Central memory CD8-positive, alpha-beta T cell (primary cell): ENCODE data around the gene SRSF9.
A peak's percentile ranks its signal among the peaks of the same experiment; 100 is the strongest.
"Not testable (repeated sequence)": the region's sequence is repeated elsewhere in the genome, so short reads cannot be mapped to it uniquely, and the experiment has no call there.

Experiments used
- ATAC-seq: fragments of 150-1000 bp; cut with Tn5 transposase; replicated peaks from 2 replicates; pipeline ENCODE4 v1.10.0; 2022; ENCODE audit warnings: mild to moderate bottlenecking, moderate FRiP score, moderate number of reproducible peaks; ENCODE audit not compliant: poor library complexity, severe bottlenecking; ENCODE audit errors: extremely low read depth
- DNase-seq, 2 donors: peaks; one replicate each; pipeline ENCODE4 v3.0.0; 2021; ENCODE audit warnings: low spot score in 2 of 2
- H3K27ac Mint-ChIP-seq: one replicate; pipeline ENCODE4 v1.8.0; 2022; ENCODE audit warnings: low read depth, mild to moderate bottlenecking, moderate library complexity, mixed read lengths
- H3K27me3 Mint-ChIP-seq: one replicate; pipeline ENCODE4 v1.8.0; 2022; ENCODE audit warnings: mixed read lengths
- H3K36me3 Mint-ChIP-seq: one replicate; pipeline ENCODE4 v1.8.0; 2022; ENCODE audit warnings: mild to moderate bottlenecking, moderate library complexity, mixed read lengths; ENCODE audit not compliant: insufficient read depth
- H3K4me1 Mint-ChIP-seq: one replicate; pipeline ENCODE4 v1.8.0; 2022; ENCODE audit warnings: mixed read lengths
- H3K4me3 Mint-ChIP-seq: one replicate; pipeline ENCODE4 v1.8.0; 2022; ENCODE audit warnings: mild to moderate bottlenecking, moderate library complexity, mixed read lengths
- H3K9me3 Mint-ChIP-seq: one replicate; pipeline ENCODE4 v1.8.0; 2022; ENCODE audit warnings: mixed read lengths

Gene SRSF9

DNA sequence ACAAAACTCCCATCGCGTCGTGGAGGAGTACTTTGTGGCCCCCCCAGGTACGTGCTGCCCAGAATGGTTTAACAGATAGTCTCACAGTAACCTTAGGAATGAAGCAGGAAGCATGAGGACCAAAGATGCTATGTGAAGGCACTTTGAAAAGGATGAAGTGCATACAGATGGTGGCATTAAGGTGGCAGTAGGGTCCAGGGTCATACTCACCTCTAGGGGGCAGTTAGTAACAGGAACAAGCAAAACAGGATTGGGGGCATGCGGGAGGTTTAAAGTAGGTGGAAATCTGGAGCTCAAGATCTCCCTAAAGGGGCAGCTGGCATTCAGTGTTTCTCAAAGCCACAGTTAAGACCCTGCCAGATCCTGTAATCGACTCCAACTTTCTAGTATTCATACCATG is 12.4 kb downstream of the SRSF9 start:
- peaks cover 63% of the 10 kb centered on the region for H3K36me3 Mint-ChIP-seq
- no peak for ATAC-seq

DNA sequence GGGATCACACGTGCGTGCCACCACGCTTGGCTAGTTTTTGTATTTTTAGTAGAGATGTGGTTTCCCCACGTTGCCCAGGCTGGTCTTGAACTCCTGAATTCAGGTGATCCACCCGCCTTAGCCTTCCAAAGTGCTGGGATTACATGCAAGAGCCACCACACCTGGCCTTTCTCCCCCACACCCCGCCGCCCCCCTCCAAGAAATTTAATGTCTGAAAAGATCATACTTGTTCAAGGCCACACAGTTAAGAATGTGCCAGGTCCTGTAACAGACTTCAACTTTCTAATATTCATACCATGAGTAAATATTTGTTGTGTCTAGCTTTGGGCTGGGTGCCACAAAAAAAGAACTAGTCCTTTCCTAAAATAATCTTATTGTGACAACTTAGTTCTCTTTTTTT is 14.2 kb downstream of the SRSF9 start:
- no peak for ATAC-seq
- Mint-ChIP-seq H3K4me3 (no peak overlapping the region), H3K27me3 (no peaks in the 10 kb centered on the region), H3K9me3 (no peaks in the 10 kb centered on the region), H3K36me3 (peaks cover 55% of the 10 kb centered on the region), H3K27ac (no peak overlapping the region), H3K4me1 (no peaks in the 10 kb centered on the region)
- DNase-seq: no peak

More for the DNA sequence above, 12.4 kb downstream of the SRSF9 start:
- Mint-ChIP-seq H3K27me3 (no peaks in the 10 kb centered on the region), H3K4me1 (no peaks in the 10 kb centered on the region), H3K4me3 (no peak overlapping the region), H3K27ac (no peak overlapping the region), H3K9me3 (no peaks in the 10 kb centered on the region)
- no peak for DNase-seq

DNA sequence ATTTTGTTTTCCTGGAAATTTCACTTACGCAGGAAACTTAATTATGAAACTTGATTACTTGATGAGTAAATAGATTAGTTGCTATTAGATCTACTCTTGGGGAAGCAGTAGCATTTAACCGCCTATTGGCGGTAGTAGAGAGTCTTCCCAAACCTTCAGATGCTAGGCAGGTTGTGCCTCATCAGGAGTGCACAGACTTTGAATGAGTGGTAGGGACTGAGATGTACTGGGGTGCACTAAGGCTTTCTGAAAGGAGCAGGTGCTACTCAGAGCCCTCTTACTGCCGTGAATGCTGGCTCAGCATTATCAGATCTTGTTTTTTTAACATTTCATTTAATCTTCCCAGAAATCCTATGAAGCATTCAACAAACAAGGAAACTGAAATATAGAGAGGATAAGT is 15.6 kb downstream of the SRSF9 start:
- DNase-seq (no peak), ATAC-seq (peak; percentile 93)
- no peaks in the 10 kb centered on the region for H3K4me1 Mint-ChIP-seq
- H3K27me3 Mint-ChIP-seq: no peaks in the 10 kb centered on the region
- no peak overlapping the region for H3K27ac Mint-ChIP-seq
- H3K9me3 Mint-ChIP-seq: no peaks in the 10 kb centered on the region
- H3K4me3 Mint-ChIP-seq: no peak overlapping the region
- peaks cover 47% of the 10 kb centered on the region for H3K36me3 Mint-ChIP-seq

DNA sequence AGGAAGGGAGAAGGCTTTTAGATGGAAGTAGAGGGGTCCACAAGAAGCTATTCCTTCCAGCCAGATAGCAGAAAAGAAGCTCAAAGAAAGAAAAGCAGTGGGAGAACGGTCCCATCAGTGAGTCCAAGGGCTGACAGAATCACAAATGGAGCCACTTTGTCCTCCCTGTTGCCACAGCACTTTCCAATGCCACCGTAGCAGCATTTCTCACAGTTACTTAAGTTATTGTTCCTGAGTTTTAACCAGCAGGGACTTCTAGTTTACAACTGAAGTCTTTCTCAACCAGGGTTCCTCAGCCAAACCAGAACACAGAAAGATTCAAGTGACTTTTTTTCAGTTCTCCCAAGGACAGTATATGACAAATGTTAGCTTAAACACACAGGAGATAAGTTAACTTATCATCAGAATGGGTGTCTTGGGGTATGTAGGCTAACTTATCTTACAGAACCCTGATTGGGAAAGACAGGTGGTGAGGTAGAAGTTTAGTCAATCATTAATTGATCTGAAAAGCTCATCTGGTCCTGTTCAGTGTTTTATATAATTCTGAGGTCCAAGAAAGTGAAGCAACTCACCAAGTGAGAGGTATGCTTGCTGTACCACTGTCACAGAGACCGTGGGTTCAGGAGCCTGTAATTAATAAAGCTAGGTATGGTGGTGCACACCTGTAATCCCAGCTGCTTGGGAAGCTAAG is 16.3 kb downstream of the SRSF9 start:
- H3K4me1 Mint-ChIP-seq: no peaks in the 10 kb centered on the region
- no peaks in the 10 kb centered on the region for H3K27me3 Mint-ChIP-seq
- H3K36me3 Mint-ChIP-seq: peaks cover 41% of the 10 kb centered on the region
- DNase-seq (no peak), ATAC-seq (no peak)
- no peak overlapping the region for H3K27ac Mint-ChIP-seq
- H3K4me3 Mint-ChIP-seq: no peak overlapping the region
- H3K9me3 Mint-ChIP-seq: no peaks in the 10 kb centered on the region

DNA sequence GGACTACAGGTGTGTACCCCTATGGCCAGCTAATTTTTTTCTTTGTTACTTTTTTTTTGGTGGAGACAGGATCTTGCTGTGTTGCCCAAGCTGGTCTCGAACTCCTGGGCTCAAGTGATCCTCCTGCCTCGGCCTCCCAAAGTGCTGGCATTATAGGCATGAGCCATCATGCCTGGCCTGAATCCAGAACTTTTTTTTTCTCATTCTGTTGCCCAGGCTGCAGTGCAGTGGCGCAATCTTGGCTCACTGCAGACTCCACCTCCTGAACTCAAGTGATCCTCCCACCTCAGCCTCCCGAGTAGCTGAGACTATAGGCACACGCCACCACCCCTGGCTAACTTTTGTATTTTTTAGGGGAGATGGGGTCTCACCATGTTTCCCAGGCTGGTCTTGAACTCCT is 17.0 kb downstream of the SRSF9 start:
- not testable (repeated sequence) for H3K27me3 Mint-ChIP-seq, H3K9me3 Mint-ChIP-seq, DNase-seq, H3K4me1 Mint-ChIP-seq, ATAC-seq, H3K27ac Mint-ChIP-seq, H3K4me3 Mint-ChIP-seq
- H3K36me3 Mint-ChIP-seq: peaks cover 36% of the 10 kb centered on the region

DNA sequence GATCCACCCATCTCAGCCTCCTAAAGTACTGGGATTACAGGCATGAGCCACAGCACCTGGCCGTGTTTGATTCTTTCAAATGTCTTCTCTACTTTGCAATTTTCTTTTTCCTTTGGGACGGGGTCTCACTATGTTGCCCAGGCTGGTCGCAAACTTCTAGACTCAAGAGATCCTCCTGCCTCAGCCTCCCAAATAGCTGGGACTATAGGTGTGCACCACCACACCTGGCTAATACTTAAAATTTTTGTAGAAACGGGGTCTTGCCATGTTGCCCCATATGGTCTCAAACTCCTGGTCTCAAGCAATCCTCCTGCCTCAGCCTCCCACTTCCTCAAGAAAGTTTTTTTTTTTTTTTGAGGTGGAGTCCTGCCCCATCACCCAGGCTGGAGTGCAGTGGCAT is 21.6 kb downstream of the SRSF9 start:
- DNase-seq (no peak), ATAC-seq (no peak)
- peak overlapping the region; percentile 97 for H3K4me3 Mint-ChIP-seq
- H3K27ac Mint-ChIP-seq: peak overlapping the region; percentile 98
- peaks cover 22% of the 10 kb centered on the region for H3K4me1 Mint-ChIP-seq
- peaks cover 39% of the 10 kb centered on the region for H3K36me3 Mint-ChIP-seq
- H3K9me3 Mint-ChIP-seq: no peaks in the 10 kb centered on the region
- no peaks in the 10 kb centered on the region for H3K27me3 Mint-ChIP-seq

DNA sequence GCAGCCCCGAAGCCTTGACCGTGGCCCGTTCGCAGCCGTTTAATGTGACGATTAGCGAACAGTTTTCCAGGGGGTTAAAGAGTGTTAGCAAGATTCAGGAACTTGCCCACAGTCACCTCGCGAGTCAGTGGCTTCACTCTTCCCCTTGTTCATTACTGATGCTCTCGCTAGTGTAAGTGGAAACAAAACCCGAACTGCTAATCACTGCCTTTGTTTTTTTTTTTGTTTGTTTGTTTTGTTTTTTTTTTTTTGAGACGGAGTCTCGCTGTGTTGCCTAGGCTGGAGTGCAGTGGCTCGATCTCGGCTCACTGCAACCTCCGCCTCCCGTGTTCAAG is 22.7 kb downstream of the SRSF9 start:
- DNase-seq, H3K27me3 Mint-ChIP-seq, H3K9me3 Mint-ChIP-seq: not testable (repeated sequence)
- Mint-ChIP-seq H3K4me1 (peaks cover 22% of the 10 kb centered on the region), H3K4me3 (peak overlapping the region; percentile 97), H3K36me3 (peaks cover 43% of the 10 kb centered on the region), H3K27ac (peak overlapping the region; percentile 98)
- peak; percentile 30 for ATAC-seq

DNA sequence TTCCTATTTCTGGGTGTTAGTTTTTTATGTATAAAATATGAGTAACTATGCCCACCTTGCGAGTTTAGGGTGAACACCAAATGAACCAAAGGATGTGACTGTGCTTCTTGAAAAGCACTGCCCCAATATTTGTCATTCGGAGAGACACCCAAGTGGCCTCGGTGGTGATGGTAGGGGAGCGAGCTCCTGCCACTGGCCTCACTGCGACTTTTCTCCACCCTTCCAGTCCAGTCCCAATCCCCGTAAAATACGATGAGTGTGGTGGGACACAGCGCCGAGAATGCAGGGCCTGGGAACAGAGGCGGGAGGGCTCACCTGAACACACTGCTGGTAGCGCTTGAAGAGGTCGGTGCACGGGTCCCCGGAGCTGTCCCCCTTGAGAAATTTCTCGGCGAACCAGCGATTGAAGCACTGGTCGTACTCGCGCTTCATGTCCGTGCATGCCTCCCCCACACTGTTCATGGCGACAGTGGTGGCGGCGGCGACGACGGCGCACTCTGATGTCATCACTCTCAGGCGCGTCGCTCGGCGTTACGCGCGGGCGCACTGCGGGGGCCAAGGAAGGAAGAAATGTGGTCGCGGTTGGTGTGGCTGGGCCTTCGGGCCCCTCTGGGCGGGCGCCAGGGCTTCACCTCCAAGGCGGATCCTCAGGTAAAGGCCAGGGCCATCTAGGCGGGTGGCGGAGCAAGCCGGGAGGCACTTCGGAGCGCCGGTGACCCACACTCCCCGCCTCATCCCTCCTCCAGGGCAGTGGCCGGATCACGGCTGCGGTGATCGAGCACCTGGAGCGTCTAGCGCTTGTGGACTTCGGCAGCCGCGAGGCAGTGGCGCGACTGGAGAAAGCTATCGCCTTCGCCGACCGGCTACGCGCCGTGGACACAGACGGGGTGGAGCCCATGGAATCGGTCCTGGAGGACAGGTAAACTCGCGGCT is 23.4 kb downstream of the SRSF9 start, which contains the start of the genes GATC and TRIAP1:
TSS of gene GATC (plus strand) at position 534 of the 933 bp plus-strand sequence. CDS start at position 571, 37 bp downstream.
TSS of gene TRIAP1 (minus strand) at position 474 of the 933 bp plus-strand sequence. CDS start at position 462, 12 bp downstream.
- Mint-ChIP-seq H3K36me3 (peaks cover 47% of the 10 kb centered on the region), H3K4me1 (peaks cover 22% of the 10 kb centered on the region)
- DNase-seq: peak; percentile 80 to 84

DNA sequence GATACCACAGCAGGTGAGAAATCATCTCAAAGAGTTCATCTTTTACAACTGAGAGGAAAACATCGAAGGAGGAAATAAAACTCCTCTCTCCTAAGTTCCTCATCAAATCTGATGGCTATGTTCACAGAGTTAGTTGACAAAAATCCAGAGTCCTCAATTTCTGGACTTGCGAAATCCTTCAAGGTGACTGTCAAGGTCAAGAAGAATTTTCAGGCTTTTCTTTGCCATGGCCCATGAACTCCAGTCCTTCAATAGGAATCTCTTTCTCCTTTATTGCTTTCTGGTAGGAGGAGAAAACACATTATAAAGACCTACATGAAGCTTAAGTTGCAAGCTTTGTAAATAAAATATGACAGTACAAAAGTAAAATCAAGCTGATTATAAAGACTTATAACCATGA is 24.9 kb downstream of the SRSF9 start:
- no peak for DNase-seq
- Mint-ChIP-seq H3K36me3 (peaks cover 41% of the 10 kb centered on the region), H3K4me1 (peaks cover 30% of the 10 kb centered on the region), H3K27me3 (no peaks in the 10 kb centered on the region), H3K4me3 (peak overlapping the region; percentile 97), H3K27ac (peak overlapping the region; percentile 32), H3K9me3 (no peaks in the 10 kb centered on the region)
- ATAC-seq: no peak

More for the DNA sequence above, 23.4 kb downstream of the SRSF9 start, which contains the start of the genes GATC and TRIAP1:
- H3K4me3 Mint-ChIP-seq: peak within 1 kb of the TSS; percentile 97
- no peaks in the 10 kb centered on the region for H3K27me3 Mint-ChIP-seq
- H3K9me3 Mint-ChIP-seq: no peaks in the 10 kb centered on the region
- H3K27ac Mint-ChIP-seq: peak within 1 kb of the TSS; percentile 98
- ATAC-seq: peak; percentile 96

DNA sequence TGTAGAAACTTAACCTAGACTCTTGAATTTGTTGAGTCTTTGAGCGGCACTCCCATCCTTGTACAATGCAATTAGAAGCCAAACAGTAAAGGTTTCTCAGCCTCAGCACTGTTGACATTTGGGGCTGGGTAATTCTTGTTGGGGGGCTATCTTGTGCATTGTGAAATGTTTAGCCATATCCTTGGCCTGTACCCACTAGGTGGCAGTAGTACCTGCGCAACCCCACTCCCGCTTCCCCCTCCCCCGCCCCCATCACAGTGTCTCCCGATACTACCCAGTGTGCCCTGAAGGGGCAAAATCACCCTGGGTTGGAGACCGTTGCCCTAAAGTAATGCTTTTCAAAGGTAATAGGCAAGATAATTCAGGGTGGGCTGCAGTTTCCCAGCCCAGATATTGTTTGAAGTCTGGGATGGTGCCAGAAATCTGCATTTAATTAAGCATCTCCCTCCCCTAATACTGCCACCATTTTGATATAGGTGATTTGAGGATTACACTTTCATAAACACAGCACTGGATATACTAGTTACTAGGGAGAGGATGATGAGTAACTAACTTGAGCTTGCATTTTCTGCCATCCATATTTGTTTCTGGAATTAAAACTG is 29.8 kb downstream of the SRSF9 start:
- H3K27ac Mint-ChIP-seq: no peak overlapping the region
- H3K4me3 Mint-ChIP-seq: peak overlapping the region; percentile 86
- no peaks in the 10 kb centered on the region for H3K27me3 Mint-ChIP-seq
- H3K36me3 Mint-ChIP-seq: peaks cover 29% of the 10 kb centered on the region
- no peaks in the 10 kb centered on the region for H3K9me3 Mint-ChIP-seq
- peak; percentile 46 to 59 for DNase-seq
- H3K4me1 Mint-ChIP-seq: peaks cover 28% of the 10 kb centered on the region
- ATAC-seq: peak; percentile 52

DNA sequence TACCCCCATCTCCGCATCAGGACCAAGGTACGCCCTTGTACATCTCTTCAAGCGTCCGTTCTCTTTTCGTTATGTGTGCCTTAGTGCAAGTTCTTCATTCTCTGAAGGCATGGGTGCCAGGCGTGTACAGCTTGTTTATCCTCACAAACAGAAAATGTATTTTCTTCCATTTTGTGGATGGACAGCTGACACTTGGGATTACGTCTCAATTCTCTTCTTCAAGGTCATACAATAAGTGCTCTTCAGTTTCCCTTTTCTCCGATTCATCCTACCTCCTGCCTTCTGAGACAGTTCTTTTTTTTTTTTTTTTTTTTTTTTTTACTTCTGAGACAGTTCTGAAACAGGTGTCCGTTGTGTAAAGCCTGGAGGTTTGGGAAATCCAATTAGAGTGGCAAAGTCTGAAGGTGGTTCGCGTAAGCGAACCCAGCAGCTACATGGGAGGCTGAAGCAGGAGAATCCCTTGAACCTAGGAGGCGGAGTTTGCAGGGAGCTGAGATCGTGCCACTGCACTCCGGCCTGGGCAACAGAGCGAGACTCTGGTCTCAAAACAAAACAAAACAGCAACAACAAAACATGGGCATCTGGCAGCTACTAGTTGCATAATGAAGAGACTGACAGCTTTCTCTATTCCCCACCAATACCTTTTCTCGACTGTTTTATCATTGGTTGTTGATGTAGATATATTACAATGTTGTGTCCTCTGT is 30.9 kb downstream of the SRSF9 start:
- H3K27me3 Mint-ChIP-seq: no peaks in the 10 kb centered on the region
- H3K36me3 Mint-ChIP-seq: peaks cover 19% of the 10 kb centered on the region
- peak; percentile 1 for ATAC-seq

More for the DNA sequence above, 30.9 kb downstream of the SRSF9 start:
- no peak for DNase-seq
- Mint-ChIP-seq H3K4me3 (peak overlapping the region; percentile 86), H3K4me1 (peaks cover 28% of the 10 kb centered on the region), H3K9me3 (no peaks in the 10 kb centered on the region), H3K27ac (peak overlapping the region; percentile 84)
